ENCODE measurements around the gene WNT5A.

The WNT5A gene

GRCh38 chr3:55442861-55443260 is 44.2 kb downstream of the WNT5A start:
- no peak for DNase-seq

- no peak for DNase-seq
Observed at GRCh38 chr3:55441499-55441898, 45.6 kb downstream of the WNT5A start.

DNA sequence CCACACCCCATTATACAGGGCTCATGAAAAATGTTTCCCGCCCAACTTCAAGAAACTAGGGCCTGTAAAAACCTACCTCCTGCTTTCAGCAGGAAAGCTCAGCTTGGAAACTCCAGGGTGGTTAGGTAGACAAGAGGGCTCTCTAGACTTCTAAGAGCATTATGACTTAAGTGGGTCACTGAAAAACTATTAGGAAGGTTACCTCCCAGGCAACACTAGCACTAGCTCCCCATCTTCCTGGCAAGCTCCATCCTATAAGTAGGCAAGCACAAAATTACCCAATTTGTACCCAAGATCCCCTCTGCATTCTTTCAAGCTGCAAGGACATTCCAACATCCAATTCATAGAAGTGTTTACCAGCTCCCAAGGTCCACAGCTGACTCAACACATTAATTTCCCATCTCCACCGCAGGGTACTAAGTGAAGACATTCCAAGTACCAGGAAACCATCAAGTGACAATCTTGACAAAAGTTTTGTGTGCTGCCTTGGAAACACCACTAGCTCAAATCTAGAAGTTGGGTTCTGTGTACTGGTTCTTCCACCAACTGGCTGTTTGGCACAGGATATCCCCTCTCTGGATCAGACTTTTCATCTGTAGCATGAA is 46.9 kb downstream of the WNT5A start:
- no peak for DNase-seq

GRCh38 chr3:55439657-55440056 is 47.4 kb downstream of the WNT5A start:
- no peak for DNase-seq

- DNase-seq: no peak
Observed at GRCh38 chr3:55436644-55437043, 50.5 kb downstream of the WNT5A start.

- no peak for DNase-seq
Observed at GRCh38 chr3:55435491-55435890, 51.6 kb downstream of the WNT5A start.

GRCh38 chr3:55434789-55435188 is 52.3 kb downstream of the WNT5A start:
- peak; percentile 27 for DNase-seq

DNA sequence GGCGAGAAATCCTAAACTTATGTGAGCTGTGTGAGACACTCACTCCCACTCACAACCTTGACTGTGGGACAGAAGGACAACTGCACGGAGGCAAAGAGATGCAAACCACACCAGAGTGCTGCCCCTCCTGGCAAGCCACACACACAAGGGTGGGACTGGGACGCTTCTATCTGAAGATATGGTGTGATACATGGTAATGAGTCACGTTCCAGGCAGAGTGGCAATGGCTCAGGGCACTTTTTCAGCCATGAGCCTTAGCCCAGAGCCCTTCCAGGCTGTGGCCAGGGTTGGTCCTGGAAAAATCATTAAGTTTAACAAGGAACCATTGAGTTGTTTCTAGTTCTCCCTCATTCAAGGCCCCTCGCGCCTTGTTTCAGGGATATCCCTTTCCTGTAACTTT is 56.1 kb downstream of the WNT5A start:
- no peak for DNase-seq

- DNase-seq: no peak
Observed at GRCh38 chr3:55427739-55428138, 59.4 kb downstream of the WNT5A start.

DNA sequence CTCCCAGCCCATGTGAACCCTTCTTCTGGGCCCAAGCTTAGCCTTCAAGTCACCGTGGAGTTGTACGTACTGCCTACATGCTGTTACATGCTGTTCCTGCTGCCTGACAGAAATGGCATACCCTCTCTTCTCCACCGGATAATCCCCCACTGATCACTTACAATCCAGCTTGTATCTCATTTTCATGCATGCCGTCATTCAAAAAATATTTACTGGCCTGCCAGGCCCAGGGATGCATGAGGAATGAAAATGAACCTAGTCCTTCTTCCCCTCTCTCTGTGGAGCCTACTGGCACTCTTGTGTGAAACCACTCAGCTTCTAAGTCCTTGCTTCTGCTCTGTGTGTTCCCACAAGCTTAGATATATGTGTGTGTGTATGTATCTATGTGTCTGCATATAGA is 60.6 kb downstream of the WNT5A start:
- DNase-seq: no peak

DNA sequence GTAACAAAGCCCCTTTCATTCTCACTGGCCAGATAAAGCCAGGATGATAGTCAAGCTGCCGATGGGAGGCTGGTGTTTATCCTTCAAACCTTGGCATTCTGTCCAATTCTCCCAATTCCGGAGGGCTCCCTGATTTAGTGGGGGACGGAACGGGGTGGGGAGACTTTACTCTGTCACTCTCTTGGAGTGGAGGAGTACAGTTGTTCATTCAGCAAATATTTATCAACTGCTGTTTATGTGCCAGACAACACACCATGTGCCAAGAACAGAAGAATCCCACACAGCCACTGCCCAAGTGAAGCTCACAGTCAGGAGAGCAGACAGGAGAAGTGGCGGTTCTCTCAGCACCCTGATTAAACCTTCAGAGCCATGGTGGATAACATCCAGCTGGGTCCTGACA is 63.3 kb downstream of the WNT5A start:
- no peak for DNase-seq

DNA sequence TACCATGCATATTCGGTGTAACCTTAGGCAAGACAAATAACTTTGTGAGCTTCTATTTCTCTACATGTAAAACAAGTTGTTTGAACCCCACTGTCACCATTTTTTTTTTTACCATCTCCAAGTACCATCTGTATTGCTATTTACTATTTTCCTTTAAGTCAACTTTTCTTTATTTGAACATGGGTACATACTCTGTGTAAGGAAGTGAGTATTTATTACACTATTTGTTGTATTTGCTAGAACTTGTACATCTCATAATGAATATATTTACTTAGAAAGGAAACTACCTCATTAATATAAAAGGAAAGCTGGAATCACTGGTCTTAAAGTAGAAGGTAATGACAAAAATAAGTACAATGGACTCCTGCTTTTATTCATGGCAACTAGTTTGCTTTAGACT is 69.9 kb downstream of the WNT5A start:
- no peak for DNase-seq

GRCh38 chr3:55416331-55416821 is 70.7 kb downstream of the WNT5A start:
- no peak for DNase-seq
